Epidermal melanocyte (primary cell): ENCODE results near the gene EPHA8.

Experiments used
- DNase-seq: peaks from one replicate; pipeline ENCODE4 v3.0.0; 2011; ENCODE audit warnings: low spot score; ENCODE audit not compliant: insufficient read length

Gene EPHA8

DNA sequence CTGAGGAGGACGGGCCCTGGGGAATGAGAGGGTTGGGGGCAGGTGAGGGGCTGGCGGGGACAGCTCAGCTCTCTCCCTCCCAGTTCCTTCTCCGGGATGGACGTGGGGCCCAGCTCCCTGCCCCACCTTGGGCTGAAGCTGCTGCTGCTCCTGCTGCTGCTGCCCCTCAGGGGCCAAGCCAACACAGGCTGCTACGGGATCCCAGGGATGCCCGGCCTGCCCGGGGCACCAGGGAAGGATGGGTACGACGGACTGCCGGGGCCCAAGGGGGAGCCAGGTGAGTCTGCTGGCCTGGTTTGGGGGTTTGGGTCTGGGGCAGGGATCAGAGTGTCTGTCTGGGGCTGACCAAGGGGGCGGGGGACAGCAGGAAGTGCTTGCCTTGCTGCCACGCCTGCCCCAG lies 80.6 kb downstream of the EPHA8 start:
- DNase-seq, result no peak

DNA sequence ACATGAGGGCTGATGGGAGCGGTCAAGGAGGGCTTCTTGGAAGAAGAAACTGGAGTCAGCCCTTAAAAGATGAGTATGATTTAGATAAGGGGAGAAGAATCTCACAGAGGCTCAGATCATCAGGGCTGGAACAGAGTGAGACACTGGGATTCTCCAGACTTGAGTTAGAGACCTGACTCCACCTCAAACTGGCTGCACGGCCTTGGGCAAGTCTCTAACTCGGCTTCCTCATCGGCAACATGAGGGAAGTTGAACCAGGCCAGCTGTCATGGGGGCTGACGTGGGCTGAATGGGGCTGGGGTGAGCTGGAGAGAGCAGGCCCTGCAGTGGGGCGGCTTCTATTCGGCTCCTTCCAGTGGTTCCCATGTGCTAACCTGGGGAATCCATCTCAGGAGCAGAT lies 82.6 kb downstream of the EPHA8 start:
- DNase-seq, result no peak

DNA sequence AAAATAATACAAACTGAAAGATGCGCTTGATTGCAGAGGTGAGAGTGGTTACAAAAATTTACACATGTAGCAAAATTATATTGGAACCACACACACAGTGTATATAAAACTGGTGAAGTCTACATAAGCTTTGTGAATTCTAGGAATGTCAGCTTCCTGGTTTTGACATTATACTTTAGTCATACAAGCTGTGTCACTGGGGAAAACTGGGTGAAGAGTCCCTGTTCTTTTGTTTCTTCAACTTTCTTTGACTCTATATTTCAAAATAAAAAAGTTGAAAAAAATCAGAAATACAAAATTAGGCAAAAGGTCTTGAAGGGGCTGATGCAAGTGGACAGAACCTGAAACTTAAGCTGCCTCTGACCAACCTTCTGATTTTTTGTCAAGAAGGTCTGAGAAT lies 83.1 kb downstream of the EPHA8 start:
- DNase-seq, result no peak

DNA sequence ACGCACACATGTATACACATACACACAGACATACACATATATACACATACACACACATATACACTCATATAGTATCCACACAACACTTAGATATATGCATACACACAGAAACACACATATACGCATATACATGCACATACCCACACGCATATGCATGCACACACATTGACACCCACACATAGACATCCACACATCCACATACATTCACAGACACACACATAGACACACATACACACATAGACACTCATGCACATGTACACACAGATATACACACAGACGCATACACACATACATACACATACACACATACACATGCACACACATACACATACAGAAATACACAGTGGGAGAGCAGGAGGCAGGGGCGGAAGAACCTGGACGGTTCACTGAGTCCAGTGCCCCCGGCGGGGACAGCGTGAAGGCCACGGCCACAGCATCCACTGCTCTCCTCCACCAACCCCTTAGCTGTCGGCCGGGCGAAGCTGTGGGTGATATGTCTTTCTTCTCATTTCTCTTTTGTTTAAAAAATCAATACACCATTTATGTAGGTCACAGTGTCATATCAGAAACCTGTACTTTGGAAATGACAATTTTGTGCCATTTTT lies 86.9 kb downstream of the EPHA8 start:
- no peak for DNase-seq

DNA sequence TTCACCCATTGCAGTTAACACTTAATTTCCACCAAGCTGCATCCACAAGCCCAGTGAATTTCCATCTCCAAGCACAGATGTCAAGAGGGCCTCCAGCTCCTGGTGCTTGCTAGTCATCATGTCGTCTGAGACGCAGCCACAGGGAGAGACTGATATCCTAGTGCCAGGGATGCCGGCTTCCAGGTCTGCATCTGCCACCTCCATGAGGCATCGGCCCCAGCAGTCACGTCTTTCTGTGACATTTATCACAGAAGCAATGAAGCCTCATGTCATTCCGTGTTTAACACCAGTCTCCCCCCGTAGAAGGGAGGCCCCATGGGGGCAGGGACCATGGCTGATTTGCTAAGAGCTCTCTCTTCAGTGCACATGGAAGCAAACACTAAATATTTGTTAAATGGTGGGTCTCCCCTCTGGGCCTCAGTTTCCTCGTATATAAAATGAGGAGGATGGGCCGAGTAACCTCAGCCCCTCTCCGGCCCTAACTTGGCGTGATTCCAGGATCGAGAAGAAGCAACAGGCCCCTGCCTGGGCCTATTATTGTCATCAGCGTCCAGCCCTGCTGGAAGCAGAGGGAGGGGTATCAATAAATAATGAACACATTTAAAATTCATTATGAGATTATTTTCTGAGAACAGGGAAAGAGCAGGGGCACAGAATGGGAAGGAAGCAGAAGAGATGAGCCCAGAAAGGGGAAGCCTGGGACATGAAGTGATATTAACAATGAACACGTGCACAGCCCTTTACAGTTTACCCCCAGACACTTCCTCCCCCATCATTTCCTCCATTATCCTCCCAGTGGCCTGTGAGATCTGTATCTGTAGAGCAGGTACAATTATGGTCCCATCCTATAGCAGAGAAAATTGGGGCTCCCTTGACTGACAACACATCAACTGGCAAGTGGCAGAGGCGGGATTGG lies 88.9 kb downstream of the EPHA8 start:
- no peak for DNase-seq

DNA sequence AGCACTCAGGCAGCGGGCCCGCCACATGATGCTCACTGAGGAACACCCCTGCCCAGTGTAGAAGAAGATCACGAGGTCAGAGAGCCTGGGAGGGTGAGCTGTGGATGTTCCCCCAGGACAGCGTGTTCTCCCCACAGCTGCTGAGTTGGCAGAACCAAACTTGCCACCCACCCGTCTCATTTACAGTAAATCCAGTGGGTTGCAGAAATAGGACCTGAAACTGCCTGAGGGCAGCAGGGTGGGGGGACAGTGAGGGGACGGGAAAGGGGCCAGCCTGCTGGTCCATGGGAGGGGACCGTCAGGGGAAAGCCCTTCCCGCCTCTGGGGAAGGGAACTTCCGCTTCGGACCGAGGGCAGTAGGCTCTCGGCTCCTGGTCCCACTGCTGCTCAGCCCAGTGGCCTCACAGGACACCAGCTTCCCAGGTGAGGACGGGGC lies 89.6 kb downstream of the EPHA8 start, which contains the start of gene C1QB:
Gene C1QB (plus strand): TSS at position 356 of the 436 bp plus-strand sequence. CDS start 6,227 bp downstream, outside the sequence.
- DNase-seq, result no peak
